BE2C (cell line): ENCODE measurements around the gene RMI1.

Experiments
- DNase-seq: peaks from one replicate; pipeline ENCODE4 v3.0.0-alpha.2; 2020
- H3K27me3 ChIP-seq: fragments of 250-450 bp; sonication (Bioruptor Pico); 2 replicates; pipeline ENCODE4 v1.5.1; 2020; ENCODE audit warnings: mild to moderate bottlenecking
- H3K36me3 ChIP-seq: fragments of 250-450 bp; sonication (Bioruptor Pico); 2 replicates; pipeline ENCODE4 v1.5.1; 2020; ENCODE audit warnings: mild to moderate bottlenecking
- H3K4me1 ChIP-seq: fragments of 250-450 bp; sonication (Bioruptor Pico); 2 replicates; pipeline ENCODE4 v1.5.1; 2020
- H3K4me3 ChIP-seq: 2 replicates; pipeline ENCODE4 v1.5.1; 2011; ENCODE audit warnings: low read depth, low read length
- H3K9me3 ChIP-seq: fragments of 250-450 bp; sonication (Bioruptor Pico); 2 replicates; pipeline ENCODE4 v1.5.1; 2020
- TF ChIP-seq, protein P1 (sequence below): IDR thresholded peaks from 2 replicates; pipeline ENCODE4 v1.5.1; 2012; ENCODE audit warnings: mild to moderate bottlenecking, low read depth, low read length

Gene RMI1

DNA sequence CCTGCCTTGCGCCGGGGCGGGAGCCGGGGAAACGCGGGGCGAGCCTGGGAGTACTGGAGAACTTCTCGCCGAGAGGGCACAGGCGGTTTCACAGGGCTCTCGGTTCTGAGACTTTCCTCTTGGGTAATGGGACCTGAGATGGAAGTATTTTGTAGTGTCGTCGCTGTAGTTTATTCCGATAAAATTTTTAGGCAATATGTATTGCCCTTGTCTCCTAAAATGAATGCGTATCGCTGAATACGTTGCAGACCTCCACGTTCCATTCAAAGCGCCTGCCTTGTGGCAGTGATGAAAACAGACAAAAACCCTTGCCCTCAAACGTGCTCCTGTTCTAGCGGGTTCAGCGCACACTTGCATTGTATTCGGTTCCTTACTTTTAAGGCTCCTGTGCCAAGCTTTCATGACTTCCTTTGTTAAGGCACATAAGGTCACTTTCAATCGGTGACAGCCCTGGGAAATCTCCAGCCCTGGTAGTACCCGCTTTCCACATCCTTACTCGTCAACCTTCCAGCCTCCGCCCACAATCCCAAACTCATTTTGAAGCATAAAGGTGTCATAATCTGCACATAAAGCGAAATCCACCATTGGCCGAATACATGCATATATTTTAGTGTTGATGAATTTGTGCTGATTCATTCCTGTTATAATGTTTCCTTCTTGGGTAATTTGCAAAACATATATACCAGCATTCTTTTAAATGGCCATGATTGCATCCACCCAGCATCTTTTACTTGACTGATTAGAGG lies 694 bp downstream of the RMI1 start:
- Histone ChIP-seq H3K9me3 (no peaks in the 10 kb centered on the region), H3K36me3 (peaks cover 35% of the 10 kb centered on the region), H3K4me1 (peaks cover 3% of the 10 kb centered on the region; the same call in 1 of the 2 replicates), H3K4me3 (peak overlapping the region; percentile 98), H3K27me3 (no peaks in the 10 kb centered on the region)
- peak; percentile 52 for DNase-seq
- TF ChIP-seq, protein P1, sequence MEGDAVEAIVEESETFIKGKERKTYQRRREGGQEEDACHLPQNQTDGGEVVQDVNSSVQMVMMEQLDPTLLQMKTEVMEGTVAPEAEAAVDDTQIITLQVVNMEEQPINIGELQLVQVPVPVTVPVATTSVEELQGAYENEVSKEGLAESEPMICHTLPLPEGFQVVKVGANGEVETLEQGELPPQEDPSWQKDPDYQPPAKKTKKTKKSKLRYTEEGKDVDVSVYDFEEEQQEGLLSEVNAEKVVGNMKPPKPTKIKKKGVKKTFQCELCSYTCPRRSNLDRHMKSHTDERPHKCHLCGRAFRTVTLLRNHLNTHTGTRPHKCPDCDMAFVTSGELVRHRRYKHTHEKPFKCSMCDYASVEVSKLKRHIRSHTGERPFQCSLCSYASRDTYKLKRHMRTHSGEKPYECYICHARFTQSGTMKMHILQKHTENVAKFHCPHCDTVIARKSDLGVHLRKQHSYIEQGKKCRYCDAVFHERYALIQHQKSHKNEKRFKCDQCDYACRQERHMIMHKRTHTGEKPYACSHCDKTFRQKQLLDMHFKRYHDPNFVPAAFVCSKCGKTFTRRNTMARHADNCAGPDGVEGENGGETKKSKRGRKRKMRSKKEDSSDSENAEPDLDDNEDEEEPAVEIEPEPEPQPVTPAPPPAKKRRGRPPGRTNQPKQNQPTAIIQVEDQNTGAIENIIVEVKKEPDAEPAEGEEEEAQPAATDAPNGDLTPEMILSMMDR, result no peak

DNA sequence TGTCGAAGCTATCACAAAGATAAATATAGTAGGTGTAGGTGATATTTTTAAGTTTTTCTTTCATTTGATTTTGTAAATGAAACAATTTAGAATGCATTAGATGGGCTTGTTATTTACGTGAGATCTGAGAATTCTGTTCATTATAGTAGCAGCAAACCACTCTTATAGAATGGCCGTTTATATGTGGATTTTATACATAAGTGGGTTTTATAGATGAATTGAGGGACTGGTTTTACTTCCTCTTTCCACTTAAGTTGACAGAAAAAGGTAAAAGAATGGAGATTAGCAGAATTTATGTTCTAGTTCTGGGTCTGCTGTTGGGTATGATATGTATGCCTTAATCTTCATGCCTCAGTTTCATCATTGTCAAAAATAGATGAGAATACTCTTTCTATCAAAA lies 5.6 kb downstream of the RMI1 start:
- H3K4me3 ChIP-seq, result no peak overlapping the region
- no peaks in the 10 kb centered on the region for H3K27me3 ChIP-seq
- DNase-seq, result no peak
- peaks cover 13% of the 10 kb centered on the region for H3K36me3 ChIP-seq
- TF ChIP-seq, protein P1, result no peak
- no peaks in the 10 kb centered on the region for H3K9me3 ChIP-seq
- no peaks in the 10 kb centered on the region for H3K4me1 ChIP-seq

DNA sequence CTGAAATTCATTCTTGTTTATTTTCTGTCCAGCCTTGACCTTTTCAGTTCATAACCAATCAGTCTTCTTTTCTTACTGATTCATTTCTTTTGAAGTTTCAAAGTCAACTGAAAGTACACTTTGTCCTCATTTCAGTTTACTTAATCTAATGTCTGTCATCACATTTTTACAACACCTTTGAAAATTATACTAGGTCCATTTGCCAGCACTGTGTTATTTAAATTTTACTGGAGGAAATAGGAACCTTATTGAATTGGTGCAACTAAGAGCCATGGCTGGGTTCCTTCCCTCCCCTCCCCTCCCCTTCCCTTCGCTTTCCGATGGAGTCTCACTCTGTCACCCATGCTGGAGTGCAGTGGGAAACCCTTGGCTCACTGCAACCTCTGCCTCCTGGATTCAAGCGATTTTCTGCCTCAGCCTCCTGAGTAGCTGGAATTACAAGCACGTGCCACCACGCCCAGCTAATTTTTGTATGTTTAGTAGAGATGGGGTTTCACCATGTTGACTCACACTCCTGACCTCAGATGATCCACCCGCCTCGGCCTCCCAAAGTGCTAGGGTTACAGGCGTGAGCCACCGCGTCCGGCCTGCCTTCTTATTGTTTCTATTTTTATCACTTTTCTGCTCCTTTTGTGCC lies 6.3 kb downstream of the RMI1 start:
- no peak for DNase-seq
- H3K36me3 ChIP-seq, result peaks cover 13% of the 10 kb centered on the region
- TF ChIP-seq, protein P1, result no peak
- no peaks in the 10 kb centered on the region for H3K4me1 ChIP-seq
- H3K9me3 ChIP-seq, result no peaks in the 10 kb centered on the region
- no peak overlapping the region for H3K4me3 ChIP-seq
- no peaks in the 10 kb centered on the region for H3K27me3 ChIP-seq

DNA sequence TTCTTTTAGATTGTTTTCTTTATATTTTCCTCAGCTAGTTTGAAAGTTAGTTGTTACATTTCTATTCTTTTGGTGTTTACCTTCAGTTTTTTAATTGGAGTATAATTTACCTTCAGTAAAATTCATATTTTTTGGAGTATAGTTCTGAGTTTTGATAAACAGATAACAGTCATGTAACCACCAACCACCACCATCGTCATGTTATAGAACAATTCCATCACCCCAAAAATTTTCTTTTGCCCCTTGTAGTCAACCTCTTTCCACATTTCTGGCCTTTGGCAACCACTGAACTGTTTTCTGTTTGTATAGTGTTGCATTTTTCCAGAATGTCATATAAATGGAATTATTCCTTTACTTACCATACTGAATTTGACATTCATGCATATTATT lies 6.8 kb downstream of the RMI1 start:
- H3K36me3 ChIP-seq, result peaks cover 13% of the 10 kb centered on the region
- H3K4me1 ChIP-seq, result no peaks in the 10 kb centered on the region
- no peaks in the 10 kb centered on the region for H3K27me3 ChIP-seq
- TF ChIP-seq, protein P1, result no peak
- no peak overlapping the region for H3K4me3 ChIP-seq
- DNase-seq, result no peak
- H3K9me3 ChIP-seq, result no peaks in the 10 kb centered on the region

DNA sequence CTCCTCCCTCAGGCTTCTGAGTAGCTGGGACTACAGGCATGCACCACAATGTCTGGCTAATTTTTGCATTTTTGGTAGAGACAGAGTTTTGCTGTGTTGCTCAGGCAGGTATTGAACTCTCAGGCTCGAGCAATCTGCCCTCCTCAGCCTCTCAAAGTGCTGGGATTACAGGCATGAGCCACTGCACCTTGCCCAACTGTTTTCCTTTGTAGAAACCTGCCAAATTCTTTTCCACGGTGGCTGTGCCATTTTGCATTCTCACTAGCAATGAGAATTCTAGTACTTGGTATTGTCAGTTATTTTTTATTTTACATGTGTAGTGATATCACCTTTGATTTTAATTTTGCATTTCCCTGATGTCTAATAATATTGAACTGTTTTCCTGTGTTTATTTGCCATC lies 7.8 kb downstream of the RMI1 start:
- DNase-seq, result no peak
- no peaks in the 10 kb centered on the region for H3K4me1 ChIP-seq
- no peaks in the 10 kb centered on the region for H3K27me3 ChIP-seq
- no peaks in the 10 kb centered on the region for H3K9me3 ChIP-seq
- H3K36me3 ChIP-seq, result peaks cover 13% of the 10 kb centered on the region
- TF ChIP-seq, protein P1, result no peak
- H3K4me3 ChIP-seq, result no peak overlapping the region

DNA sequence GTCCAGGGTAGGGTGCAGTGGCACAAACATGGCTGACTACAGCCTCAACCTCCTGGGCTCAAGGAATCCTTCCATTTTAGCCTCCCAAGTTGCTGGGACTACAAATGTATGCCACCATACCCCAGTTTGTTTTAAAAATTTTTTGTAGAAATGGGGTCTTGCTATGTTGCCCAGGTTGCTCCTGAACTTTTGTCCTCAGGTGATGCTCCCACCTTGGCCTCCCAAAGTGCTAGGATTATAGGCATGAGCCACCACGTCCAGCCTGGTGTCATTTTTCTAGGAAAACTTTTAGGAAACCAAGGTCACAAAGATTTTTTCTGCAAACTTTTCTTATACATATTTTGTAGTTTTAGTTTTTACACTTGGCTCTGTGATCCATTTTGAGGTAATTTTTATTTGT lies 10.8 kb downstream of the RMI1 start:
- no peak overlapping the region for H3K4me3 ChIP-seq
- no peak for DNase-seq
- no peaks in the 10 kb centered on the region for H3K27me3 ChIP-seq
- TF ChIP-seq, protein P1, result no peak
- peaks cover 13% of the 10 kb centered on the region for H3K36me3 ChIP-seq
- no peaks in the 10 kb centered on the region for H3K9me3 ChIP-seq
- no peaks in the 10 kb centered on the region for H3K4me1 ChIP-seq
